ENCODE results near the gene TRPV6.

The TRPV6 gene

DNA sequence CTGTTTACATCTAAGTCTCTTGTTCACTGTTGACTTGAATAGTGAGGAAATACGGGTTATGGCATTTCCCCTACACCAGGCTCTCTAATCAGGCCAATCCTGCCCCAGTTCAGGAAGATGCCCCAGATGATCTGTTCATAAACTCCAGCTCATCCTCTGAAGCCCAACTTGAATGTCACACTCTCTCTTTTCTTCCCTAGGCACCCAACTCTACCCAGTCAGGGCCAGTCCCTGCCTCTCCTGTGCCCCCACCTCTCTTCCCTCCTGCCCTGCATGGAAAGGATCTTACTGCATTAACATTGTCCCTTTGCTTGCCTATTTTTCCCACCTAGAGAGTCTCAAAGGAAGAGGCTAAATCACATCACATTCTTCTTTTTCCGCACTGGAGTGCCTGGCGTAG, 10.6 kb upstream of the TRPV6 start:
- Histone ChIP-seq H3K27me3 (replicated peaks; ENCODE audit: insufficient read depth, low read length) (no peaks in the 10 kb centered on the region), H3K4me1 (ENCODE audit: low read length) (no peaks in the 10 kb centered on the region), H2AFZ (ENCODE audit: low read length) (no peak overlapping the region), H3K27ac (ENCODE audit: low read length) (no peak overlapping the region), H3K4me3 (ENCODE audit: low read length) (no peak overlapping the region), H3K9ac (ENCODE audit: low read length) (no peak overlapping the region), H3K9me3 (replicated peaks; ENCODE audit: insufficient read depth, low read length) (no peaks in the 10 kb centered on the region), H3K9me2 (replicated peaks; ENCODE audit: insufficient read depth, low read length) (no peaks in the 10 kb centered on the region), H3K36me3 (replicated peaks; ENCODE audit: insufficient read depth, low read length) (no peaks in the 10 kb centered on the region), H4K20me1 (ENCODE audit: insufficient read depth, low read length) (no peaks in the 10 kb centered on the region), H3F3A (ENCODE audit: insufficient read depth, low read length) (no peaks in the 10 kb centered on the region), H3K4me2 (ENCODE audit: low read depth, low read length) (no peak overlapping the region), H3K79me2 (ENCODE audit: low read length) (no peaks in the 10 kb centered on the region)
- TF ChIP-seq, protein P1, sequence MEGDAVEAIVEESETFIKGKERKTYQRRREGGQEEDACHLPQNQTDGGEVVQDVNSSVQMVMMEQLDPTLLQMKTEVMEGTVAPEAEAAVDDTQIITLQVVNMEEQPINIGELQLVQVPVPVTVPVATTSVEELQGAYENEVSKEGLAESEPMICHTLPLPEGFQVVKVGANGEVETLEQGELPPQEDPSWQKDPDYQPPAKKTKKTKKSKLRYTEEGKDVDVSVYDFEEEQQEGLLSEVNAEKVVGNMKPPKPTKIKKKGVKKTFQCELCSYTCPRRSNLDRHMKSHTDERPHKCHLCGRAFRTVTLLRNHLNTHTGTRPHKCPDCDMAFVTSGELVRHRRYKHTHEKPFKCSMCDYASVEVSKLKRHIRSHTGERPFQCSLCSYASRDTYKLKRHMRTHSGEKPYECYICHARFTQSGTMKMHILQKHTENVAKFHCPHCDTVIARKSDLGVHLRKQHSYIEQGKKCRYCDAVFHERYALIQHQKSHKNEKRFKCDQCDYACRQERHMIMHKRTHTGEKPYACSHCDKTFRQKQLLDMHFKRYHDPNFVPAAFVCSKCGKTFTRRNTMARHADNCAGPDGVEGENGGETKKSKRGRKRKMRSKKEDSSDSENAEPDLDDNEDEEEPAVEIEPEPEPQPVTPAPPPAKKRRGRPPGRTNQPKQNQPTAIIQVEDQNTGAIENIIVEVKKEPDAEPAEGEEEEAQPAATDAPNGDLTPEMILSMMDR (IDR thresholded peaks at IDR 0.05; ENCODE audit: low read length) = no peak
- TF ChIP-seq EZH2phosphoT487 (IDR thresholded peaks at IDR 0.05; ENCODE audit: low read length) = no peak
- DNase-seq = no peak

DNA sequence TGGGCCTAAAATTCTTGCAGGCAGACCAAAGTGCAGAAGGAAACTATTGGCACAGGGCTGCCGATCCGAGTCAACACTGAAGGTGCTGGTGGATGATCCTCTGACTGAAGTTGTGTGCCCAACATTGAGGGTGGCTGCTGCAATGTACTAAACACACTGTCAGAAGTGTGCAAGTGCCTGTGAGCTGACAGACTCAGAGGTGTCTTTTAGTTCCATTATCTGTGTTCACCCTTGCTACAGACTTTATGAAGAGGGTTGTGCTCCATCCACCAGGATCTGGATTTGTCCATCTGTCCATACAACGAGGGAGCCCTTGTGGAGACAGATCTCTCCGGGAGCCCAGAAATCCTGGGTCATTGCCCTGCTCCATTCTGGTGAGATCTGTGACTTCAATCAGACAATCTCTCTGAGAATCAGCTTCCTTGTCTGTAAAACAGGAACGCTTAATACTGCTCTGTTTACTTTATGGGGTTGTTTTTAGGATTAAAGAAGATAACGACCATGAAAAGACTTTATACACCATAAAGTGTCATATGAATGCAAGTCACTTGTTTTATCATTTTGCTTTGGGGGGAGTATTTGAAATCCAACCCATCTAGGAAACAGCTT, 9.5 kb upstream of the TRPV6 start:
- no peak overlapping the region for H3K27ac ChIP-seq (ENCODE audit: low read length)
- H3K4me2 ChIP-seq (ENCODE audit: low read depth, low read length) = no peak overlapping the region
- no peaks in the 10 kb centered on the region for H4K20me1 ChIP-seq (ENCODE audit: insufficient read depth, low read length)
- no peak for TF ChIP-seq EZH2 (optimal IDR thresholded peaks at IDR 0.05; ENCODE audit: low read depth, low read length)
- TF ChIP-seq, protein P1 (IDR thresholded peaks at IDR 0.05; ENCODE audit: low read length) = no peak
- TF ChIP-seq EZH2phosphoT487 (IDR thresholded peaks at IDR 0.05; ENCODE audit: low read length) = no peak
- no peaks in the 10 kb centered on the region for H3K9me2 ChIP-seq (replicated peaks; ENCODE audit: insufficient read depth, low read length)
- no peaks in the 10 kb centered on the region for H3F3A ChIP-seq (ENCODE audit: insufficient read depth, low read length)
- no peak for DNase-seq
- no peaks in the 10 kb centered on the region for H3K9me3 ChIP-seq (replicated peaks; ENCODE audit: insufficient read depth, low read length)
- H3K79me2 ChIP-seq (ENCODE audit: low read length) = no peaks in the 10 kb centered on the region
- no peaks in the 10 kb centered on the region for H3K36me3 ChIP-seq (replicated peaks; ENCODE audit: insufficient read depth, low read length)
- H3K27me3 ChIP-seq (replicated peaks; ENCODE audit: insufficient read depth, low read length) = no peaks in the 10 kb centered on the region
- no peak overlapping the region for H3K9ac ChIP-seq (ENCODE audit: low read length)
- no peaks in the 10 kb centered on the region for H3K4me1 ChIP-seq (ENCODE audit: low read length)
- no peak overlapping the region for H2AFZ ChIP-seq (ENCODE audit: low read length)
- H3K4me3 ChIP-seq (ENCODE audit: low read length) = no peak overlapping the region

DNA sequence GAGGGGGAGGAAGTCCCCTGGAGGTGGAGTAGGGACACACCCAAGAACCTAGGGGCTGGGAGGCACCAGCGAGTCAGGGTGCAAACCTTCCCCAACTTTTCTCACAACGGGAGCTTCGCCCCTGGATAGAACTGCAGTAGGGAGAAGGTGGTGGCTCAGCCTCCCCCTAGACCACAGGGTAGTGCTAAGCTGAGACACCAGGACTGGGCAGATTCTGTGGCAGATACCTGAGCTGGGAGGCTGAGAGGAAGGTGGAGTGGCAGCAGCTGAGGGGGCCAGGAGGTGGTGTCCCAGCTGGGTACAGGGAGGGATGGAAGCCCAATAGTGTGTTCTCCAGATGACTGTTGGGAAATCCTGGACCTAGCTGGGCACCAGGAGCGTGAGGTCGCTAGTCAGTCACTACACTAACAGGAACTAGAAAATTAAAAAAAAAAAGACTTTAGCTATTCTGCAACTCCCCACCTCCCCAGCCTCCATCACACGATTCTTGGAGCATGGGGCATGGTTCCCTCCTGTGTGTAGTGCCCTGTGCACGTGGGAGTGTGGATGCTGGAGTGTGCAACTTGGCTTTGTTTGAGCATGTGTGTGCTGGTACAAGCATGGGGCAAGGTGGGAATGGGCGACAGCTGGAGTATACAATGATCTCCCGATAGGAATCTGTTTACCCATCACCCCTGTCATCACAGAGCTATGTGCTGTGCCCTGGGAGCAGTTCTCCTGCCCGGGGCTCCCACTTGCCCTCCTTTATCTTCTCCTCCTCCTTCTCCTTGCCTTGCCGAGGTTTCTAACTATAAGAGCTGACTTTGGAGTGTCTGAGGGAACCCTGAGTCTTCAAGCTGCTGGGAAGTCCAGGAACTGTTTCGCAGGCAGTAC, 8.8 kb upstream of the TRPV6 start:
- H3K79me2 ChIP-seq (ENCODE audit: low read length) = no peaks in the 10 kb centered on the region
- no peaks in the 10 kb centered on the region for H3K27me3 ChIP-seq (replicated peaks; ENCODE audit: insufficient read depth, low read length)
- H3F3A ChIP-seq (ENCODE audit: insufficient read depth, low read length) = no peaks in the 10 kb centered on the region
- H3K4me2 ChIP-seq (ENCODE audit: low read depth, low read length) = no peak overlapping the region
- H3K4me1 ChIP-seq (ENCODE audit: low read length) = no peaks in the 10 kb centered on the region
- H4K20me1 ChIP-seq (ENCODE audit: insufficient read depth, low read length) = no peaks in the 10 kb centered on the region
- no peak overlapping the region for H2AFZ ChIP-seq (ENCODE audit: low read length)
- H3K9ac ChIP-seq (ENCODE audit: low read length) = no peak overlapping the region
- no peak overlapping the region for H3K4me3 ChIP-seq (ENCODE audit: low read length)
- no peaks in the 10 kb centered on the region for H3K36me3 ChIP-seq (replicated peaks; ENCODE audit: insufficient read depth, low read length)
- no peak for TF ChIP-seq EZH2 (optimal IDR thresholded peaks at IDR 0.05; ENCODE audit: low read depth, low read length)
- TF ChIP-seq EZH2phosphoT487 (IDR thresholded peaks at IDR 0.05; ENCODE audit: low read length) = no peak
- TF ChIP-seq, protein P1 (IDR thresholded peaks at IDR 0.05; ENCODE audit: low read length) = no peak
- DNase-seq = no peak
- H3K27ac ChIP-seq (ENCODE audit: low read length) = no peak overlapping the region
- no peaks in the 10 kb centered on the region for H3K9me3 ChIP-seq (replicated peaks; ENCODE audit: insufficient read depth, low read length)
- H3K9me2 ChIP-seq (replicated peaks; ENCODE audit: insufficient read depth, low read length) = no peaks in the 10 kb centered on the region
